CD4-positive, alpha-beta T cell treated with Interferon alpha-2 for 1 hour (primary cell): ENCODE results near the gene PNPLA7.
"Not testable (repeated sequence)": the region's sequence is repeated elsewhere in the genome, so short reads cannot be mapped to it uniquely, and the experiment has no call there.

Experiments
- DNase-seq, 2 donors: peaks; one replicate each; pipeline ENCODE4 v3.0.0-alpha.2; 2020 to 2022

The PNPLA7 gene

GRCh38 chr9:137574192-137574591, 24.0 kb upstream of the PNPLA7 start:
- no peak for DNase-seq

- DNase-seq, result no peak
Observed at GRCh38 chr9:137570566-137570965, 20.4 kb upstream of the PNPLA7 start.

GRCh38 chr9:137569609-137570203, 19.5 kb upstream of the PNPLA7 start:
- DNase-seq, result no peak

GRCh38 chr9:137568445-137568844, 18.2 kb upstream of the PNPLA7 start:
- not testable (repeated sequence) for DNase-seq

- DNase-seq, result no peak
Observed at GRCh38 chr9:137564817-137565411, 14.7 kb upstream of the PNPLA7 start.

GRCh38 chr9:137564134-137564533, 13.9 kb upstream of the PNPLA7 start:
- DNase-seq, result no peak

GRCh38 chr9:137558127-137558526, 7.9 kb upstream of the PNPLA7 start:
- no peak for DNase-seq

- DNase-seq, result no peak
Observed at GRCh38 chr9:137556069-137556838, 6.1 kb upstream of the PNPLA7 start.

GRCh38 chr9:137555179-137555578, 5.0 kb upstream of the PNPLA7 start:
- no peak for DNase-seq

- no peak for DNase-seq
Observed at GRCh38 chr9:137554349-137554748, 4.1 kb upstream of the PNPLA7 start.

- DNase-seq, result not testable (repeated sequence)
Observed at GRCh38 chr9:137553654-137554053, 3.5 kb upstream of the PNPLA7 start.

- DNase-seq, result no peak
Observed at GRCh38 chr9:137552022-137552768, 2.0 kb upstream of the PNPLA7 start.

GRCh38 chr9:137551264-137552021, 1.2 kb upstream of the PNPLA7 start, which contains the start of gene MRPL41:
TSS of gene MRPL41 (plus strand) at chr9:137551879. CDS start at chr9:137552082, 203 bp downstream.
- DNase-seq, result peak; percentile 89 to 93

- not testable (repeated sequence) for DNase-seq
Observed at GRCh38 chr9:137550958-137551263, 709 bp upstream of the PNPLA7 start.

GRCh38 chr9:137547687-137548543, 2.3 kb downstream of the PNPLA7 start:
- DNase-seq, result no peak

- no peak for DNase-seq
Observed at GRCh38 chr9:137545123-137545522, 5.1 kb downstream of the PNPLA7 start.

GRCh38 chr9:137544176-137544760, 5.9 kb downstream of the PNPLA7 start:
- no peak for DNase-seq

- DNase-seq, result no peak
Observed at GRCh38 chr9:137543237-137543963, 6.8 kb downstream of the PNPLA7 start.

- no peak for DNase-seq
Observed at GRCh38 chr9:137542486-137542885, 7.7 kb downstream of the PNPLA7 start.

GRCh38 chr9:137540536-137540935, 9.7 kb downstream of the PNPLA7 start:
- no peak for DNase-seq

GRCh38 chr9:137538058-137538457, 12.1 kb downstream of the PNPLA7 start:
- DNase-seq, result no peak
